ENCODE results near the gene WNT16.

- TF ChIP-seq CTCF (IDR thresholded peaks at IDR 0.05; ENCODE audit: low read length) (no peak), EZH2 (optimal IDR thresholded peaks at IDR 0.05; ENCODE audit: low read depth, low read length) (no peak), EZH2phosphoT487 (IDR thresholded peaks at IDR 0.05; ENCODE audit: low read length) (no peak)
Measured at GRCh38 chr7:121383235-121383910, 54.6 kb downstream of the WNT16 start.
